Measurements from ENCODE around the gene SCAMP4. TPM values are rescaled to one million over a fixed set of nuclear protein-coding genes. Genes with fewer than 3 reads are reported as not detected.

The SCAMP4 gene
- total and polyA plus RNA-seq, 9 of the 15 experiments (the other 6 are each of a cell fraction or from before 2014, with no cell fraction given), result 0.81 to 45.9 (median 12.8) TPM

DNA sequence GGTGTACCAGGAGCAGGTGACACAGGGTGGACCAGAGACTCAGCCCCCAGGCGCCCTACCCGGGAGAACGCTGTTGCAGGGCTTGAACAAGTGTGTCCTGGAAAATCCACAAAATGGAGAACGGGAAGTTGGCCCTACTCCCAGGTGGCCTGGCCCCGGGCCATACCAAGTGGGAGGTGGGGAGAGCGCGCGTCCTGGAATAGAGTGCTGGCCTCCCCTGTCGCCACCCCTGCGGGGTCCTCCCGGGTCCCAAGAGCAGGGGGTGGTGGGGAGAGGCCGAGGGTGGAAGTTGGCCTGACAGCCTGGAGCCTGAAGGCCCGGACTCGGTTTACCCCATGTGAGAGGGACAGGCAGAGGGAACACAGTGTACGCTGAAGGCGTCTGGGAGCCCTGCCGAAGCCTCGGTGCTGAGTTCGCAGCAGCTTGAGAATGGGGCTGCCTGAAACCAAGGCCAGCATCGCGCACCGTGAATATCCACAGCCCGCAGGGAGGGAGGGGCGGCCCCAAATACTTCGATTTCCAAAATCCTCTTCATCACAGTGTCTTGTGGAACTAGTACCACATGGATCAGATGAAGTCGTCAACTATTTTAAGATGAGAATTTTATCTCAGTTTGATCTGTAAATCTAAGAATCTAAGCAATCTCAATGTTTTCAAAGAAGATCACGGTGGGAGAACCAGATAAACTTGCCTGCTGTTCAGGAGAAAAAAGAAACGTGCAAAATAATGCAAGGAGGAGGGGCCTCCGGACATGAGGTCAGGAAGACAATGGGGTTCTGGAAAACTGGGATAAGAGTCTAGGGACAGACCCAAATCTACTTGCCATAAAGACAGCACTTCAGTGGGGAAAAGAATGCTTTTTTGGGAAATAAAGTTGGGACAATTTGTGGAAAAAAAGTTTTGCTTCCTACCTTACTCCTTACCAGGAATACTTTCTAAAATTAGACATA, 31.4 kb upstream of the SCAMP4 start (continued):
- TF ChIP-seq, protein P1, sequence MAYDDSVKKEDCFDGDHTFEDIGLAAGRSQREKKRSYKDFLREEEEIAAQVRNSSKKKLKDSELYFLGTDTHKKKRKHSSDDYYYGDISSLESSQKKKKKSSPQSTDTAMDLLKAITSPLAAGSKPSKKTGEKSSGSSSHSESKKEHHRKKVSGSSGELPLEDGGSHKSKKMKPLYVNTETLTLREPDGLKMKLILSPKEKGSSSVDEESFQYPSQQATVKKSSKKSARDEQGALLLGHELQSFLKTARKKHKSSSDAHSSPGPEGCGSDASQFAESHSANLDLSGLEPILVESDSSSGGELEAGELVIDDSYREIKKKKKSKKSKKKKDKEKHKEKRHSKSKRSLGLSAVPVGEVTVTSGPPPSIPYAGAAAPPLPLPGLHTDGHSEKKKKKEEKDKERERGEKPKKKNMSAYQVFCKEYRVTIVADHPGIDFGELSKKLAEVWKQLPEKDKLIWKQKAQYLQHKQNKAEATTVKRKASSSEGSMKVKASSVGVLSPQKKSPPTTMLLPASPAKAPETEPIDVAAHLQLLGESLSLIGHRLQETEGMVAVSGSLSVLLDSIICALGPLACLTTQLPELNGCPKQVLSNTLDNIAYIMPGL (CRISPR knock-in tag; IDR thresholded peaks at IDR 0.05), result no peak
- no peak for TF ChIP-seq CBX8 (IDR thresholded peaks at IDR 0.05; ENCODE audit: borderline replicate concordance, extremely low read depth, low read depth, low read length, poor library complexity, severe bottlenecking)
- TF ChIP-seq POLR2H (tag; IDR thresholded peaks at IDR 0.05; ENCODE audit: low read depth), result no peak
- no peak for TF ChIP-seq NRF1 (conservative IDR thresholded peaks at IDR 0.05 in 1 of 2, IDR thresholded peaks at IDR 0.05 in 1 of 2)
- TF ChIP-seq ZNF41 (CRISPR knock-in tag; conservative IDR thresholded peaks at IDR 0.05), result no peak
- 0 out of 2 replicates have a peak, but pooled peaks have one; percentile 44 for TF ChIP-seq ELF1 (tag; IDR thresholded peaks at IDR 0.05)
- no peak for TF ChIP-seq SMAD1 (IDR thresholded peaks at IDR 0.05; ENCODE audit: low read depth, low read length, partially characterized antibody)
- no peak for TF ChIP-seq STAT5A (IDR thresholded peaks at IDR 0.05; ENCODE audit: borderline replicate concordance, low read length)
- TF ChIP-seq TAF7 (tag; IDR thresholded peaks at IDR 0.05), result no peak
- TF ChIP-seq SMAD3 (CRISPR knock-in tag; conservative IDR thresholded peaks at IDR 0.05), result no peak
- TF ChIP-seq POLR2AphosphoS5 (IDR thresholded peaks at IDR 0.05; ENCODE audit: control insufficient read depth, insufficient read depth, low read depth, low read length), result no peak
- TF ChIP-seq, protein P2, sequence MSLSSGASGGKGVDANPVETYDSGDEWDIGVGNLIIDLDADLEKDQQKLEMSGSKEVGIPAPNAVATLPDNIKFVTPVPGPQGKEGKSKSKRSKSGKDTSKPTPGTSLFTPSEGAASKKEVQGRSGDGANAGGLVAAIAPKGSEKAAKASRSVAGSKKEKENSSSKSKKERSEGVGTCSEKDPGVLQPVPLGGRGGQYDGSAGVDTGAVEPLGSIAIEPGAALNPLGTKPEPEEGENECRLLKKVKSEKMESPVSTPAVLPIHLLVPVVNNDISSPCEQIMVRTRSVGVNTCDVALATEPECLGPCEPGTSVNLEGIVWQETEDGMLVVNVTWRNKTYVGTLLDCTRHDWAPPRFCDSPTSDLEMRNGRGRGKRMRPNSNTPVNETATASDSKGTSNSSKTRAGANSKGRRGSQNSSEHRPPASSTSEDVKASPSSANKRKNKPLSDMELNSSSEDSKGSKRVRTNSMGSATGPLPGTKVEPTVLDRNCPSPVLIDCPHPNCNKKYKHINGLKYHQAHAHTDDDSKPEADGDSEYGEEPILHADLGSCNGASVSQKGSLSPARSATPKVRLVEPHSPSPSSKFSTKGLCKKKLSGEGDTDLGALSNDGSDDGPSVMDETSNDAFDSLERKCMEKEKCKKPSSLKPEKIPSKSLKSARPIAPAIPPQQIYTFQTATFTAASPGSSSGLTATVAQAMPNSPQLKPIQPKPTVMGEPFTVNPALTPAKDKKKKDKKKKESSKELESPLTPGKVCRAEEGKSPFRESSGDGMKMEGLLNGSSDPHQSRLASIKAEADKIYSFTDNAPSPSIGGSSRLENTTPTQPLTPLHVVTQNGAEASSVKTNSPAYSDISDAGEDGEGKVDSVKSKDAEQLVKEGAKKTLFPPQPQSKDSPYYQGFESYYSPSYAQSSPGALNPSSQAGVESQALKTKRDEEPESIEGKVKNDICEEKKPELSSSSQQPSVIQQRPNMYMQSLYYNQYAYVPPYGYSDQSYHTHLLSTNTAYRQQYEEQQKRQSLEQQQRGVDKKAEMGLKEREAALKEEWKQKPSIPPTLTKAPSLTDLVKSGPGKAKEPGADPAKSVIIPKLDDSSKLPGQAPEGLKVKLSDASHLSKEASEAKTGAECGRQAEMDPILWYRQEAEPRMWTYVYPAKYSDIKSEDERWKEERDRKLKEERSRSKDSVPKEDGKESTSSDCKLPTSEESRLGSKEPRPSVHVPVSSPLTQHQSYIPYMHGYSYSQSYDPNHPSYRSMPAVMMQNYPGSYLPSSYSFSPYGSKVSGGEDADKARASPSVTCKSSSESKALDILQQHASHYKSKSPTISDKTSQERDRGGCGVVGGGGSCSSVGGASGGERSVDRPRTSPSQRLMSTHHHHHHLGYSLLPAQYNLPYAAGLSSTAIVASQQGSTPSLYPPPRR (CRISPR knock-in tag; IDR thresholded peaks at IDR 0.05; ENCODE audit: borderline replicate concordance), result no peak
- TF ChIP-seq POLR3A (IDR thresholded peaks at IDR 0.05; ENCODE audit: borderline replicate concordance, extremely low read depth, insufficient read depth, insufficient read length), result no peak
- TF ChIP-seq HDAC6 (IDR thresholded peaks at IDR 0.05; ENCODE audit: low read depth, low read length), result no peak
- TF ChIP-seq, protein P3, sequence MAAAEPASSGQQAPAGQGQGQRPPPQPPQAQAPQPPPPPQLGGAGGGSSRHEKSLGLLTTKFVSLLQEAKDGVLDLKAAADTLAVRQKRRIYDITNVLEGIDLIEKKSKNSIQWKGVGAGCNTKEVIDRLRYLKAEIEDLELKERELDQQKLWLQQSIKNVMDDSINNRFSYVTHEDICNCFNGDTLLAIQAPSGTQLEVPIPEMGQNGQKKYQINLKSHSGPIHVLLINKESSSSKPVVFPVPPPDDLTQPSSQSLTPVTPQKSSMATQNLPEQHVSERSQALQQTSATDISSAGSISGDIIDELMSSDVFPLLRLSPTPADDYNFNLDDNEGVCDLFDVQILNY (CRISPR knock-in tag; IDR thresholded peaks at IDR 0.05), result no peak

All from K562 (cell line).